Measurements from ENCODE around the gene MBOAT2.

GRCh38 chr2:8819948-8820347, 183.5 kb downstream of the MBOAT2 start:
- TF ChIP-seq EZH2 (IDR thresholded peaks at IDR 0.05) (no peak), CTCF (IDR thresholded peaks at IDR 0.05) (no peak), EZH2phosphoT487 (IDR thresholded peaks at IDR 0.05) (no peak)

All from neural progenitor cell (in vitro differentiated cells).